ENCODE measurements around the gene RASSF9.

- TF ChIP-seq CTCF (IDR thresholded peaks at IDR 0.05): no peak
- TF ChIP-seq POLR2A (IDR thresholded peaks at IDR 0.05): no peak
Measured at GRCh38 chr12:85807730-85808129, 28.5 kb downstream of the RASSF9 start.

Data from right lobe of liver (tissue), 4 donors.